Mesenchymal stem cell (in vitro differentiated cells and primary cell): ENCODE results near the gene OAS2.

Source experiments
- DNase-seq: peaks from one replicate; pipeline ENCODE4 v3.0.0-alpha.2; 2013
- H2AFZ ChIP-seq: one replicate; pipeline ENCODE4 v1.6.1; 2013; ENCODE audit warnings: low read depth, mild to moderate bottlenecking, control low read depth, inconsistent platforms, low read length, moderate library complexity
- H2AK5ac ChIP-seq: 2 replicates; pipeline ENCODE4 v1.6.1; 2013; ENCODE audit warnings: low read length, moderate library complexity, mild to moderate bottlenecking, inconsistent platforms; ENCODE audit not compliant: severe bottlenecking
- H2BK120ac ChIP-seq: one replicate; pipeline ENCODE4 v1.6.1; 2013; ENCODE audit warnings: low read depth, mild to moderate bottlenecking, inconsistent platforms, low read length, moderate library complexity
- H2BK12ac ChIP-seq, 2 experiments: one replicate each; pipeline ENCODE4 v1.6.1; 2013; ENCODE audit warnings: inconsistent platforms in 2 of 2, low read length in 2 of 2, mild to moderate bottlenecking in 2 of 2, moderate library complexity in 2 of 2, control low read depth in 1 of 2
- H2BK15ac ChIP-seq: one replicate; pipeline ENCODE4 v1.6.1; 2013; ENCODE audit warnings: mild to moderate bottlenecking, low read depth, inconsistent platforms; ENCODE audit not compliant: poor library complexity, severe bottlenecking
- H2BK5ac ChIP-seq: 2 replicates; pipeline ENCODE4 v1.6.1; 2013; ENCODE audit warnings: low read depth, mild to moderate bottlenecking, low read length, control low read depth, inconsistent platforms; ENCODE audit not compliant: poor library complexity, severe bottlenecking
- H3K14ac ChIP-seq, 2 experiments: one replicate each; pipeline ENCODE4 v1.6.1; 2013; ENCODE audit warnings: inconsistent platforms in 2 of 2, low read length in 2 of 2, control low read depth in 1 of 2, mild to moderate bottlenecking in 1 of 2, moderate library complexity in 1 of 2
- H3K18ac ChIP-seq, 2 experiments: one replicate each; pipeline ENCODE4 v1.6.1; 2013; ENCODE audit warnings: inconsistent platforms in 2 of 2, low read length in 2 of 2, control low read depth in 1 of 2, low read depth in 1 of 2, mild to moderate bottlenecking in 1 of 2
- H3K23ac ChIP-seq, 2 experiments: one replicate each; pipeline ENCODE4 v1.6.1; 2013; ENCODE audit warnings: inconsistent platforms in 2 of 2, low read length in 2 of 2, mild to moderate bottlenecking in 2 of 2, moderate library complexity in 2 of 2, control low read depth in 1 of 2
- H3K27ac ChIP-seq: 2 replicates; pipeline ENCODE4 v1.5.1; 2013; ENCODE audit warnings: mild to moderate bottlenecking, moderate library complexity, low read length, control low read depth, inconsistent platforms; ENCODE audit not compliant: poor library complexity, severe bottlenecking
- H3K27me3 ChIP-seq, 2 experiments: 2 replicates each; pipeline versions ENCODE4 v1.6.1 to v1.7.0; 2013; ENCODE audit warnings: low read length in 2 of 2, mild to moderate bottlenecking in 2 of 2, moderate library complexity in 2 of 2, control low read depth in 1 of 2, inconsistent platforms in 1 of 2; ENCODE audit not compliant: control insufficient read depth in 1 of 2, insufficient read depth in 1 of 2
- H3K36me3 ChIP-seq, 2 experiments: 2 replicates each; pipeline versions ENCODE4 v1.6.1 to v1.7.0; 2013; ENCODE audit warnings: low read length in 2 of 2, control low read depth in 1 of 2, inconsistent platforms in 1 of 2, low read depth in 1 of 2, mild to moderate bottlenecking in 1 of 2; ENCODE audit not compliant: insufficient read depth in 2 of 2, control insufficient read depth in 1 of 2
- H3K4ac ChIP-seq, 2 experiments: one replicate each; pipeline ENCODE4 v1.6.1; 2013; ENCODE audit warnings: inconsistent platforms in 2 of 2, low read length in 2 of 2, mild to moderate bottlenecking in 2 of 2, moderate library complexity in 2 of 2, control low read depth in 1 of 2, low read depth in 1 of 2
- H3K4me1 ChIP-seq: 2 replicates; pipeline ENCODE4 v1.6.1; 2013; ENCODE audit warnings: low read depth, low read length, control low read depth; ENCODE audit not compliant: control insufficient read depth, insufficient read depth
- H3K4me2 ChIP-seq: 2 replicates; pipeline ENCODE4 v1.6.1; 2013; ENCODE audit warnings: low read length, mild to moderate bottlenecking, inconsistent platforms; ENCODE audit not compliant: poor library complexity, severe bottlenecking
- H3K4me3 ChIP-seq, 2 experiments: 2 replicates each; pipeline versions ENCODE4 v1.5.1 to v1.7.0; 2013; ENCODE audit warnings: low read length in 2 of 2, mild to moderate bottlenecking in 2 of 2, control low read depth in 1 of 2, low read depth in 1 of 2; ENCODE audit not compliant: insufficient read depth in 1 of 2
- H3K79me1 ChIP-seq: replicated peaks from 2 replicates; pipeline ENCODE4 v1.6.1; 2013; ENCODE audit warnings: mild to moderate bottlenecking, control low read depth, low read length, inconsistent platforms; ENCODE audit not compliant: poor library complexity, severe bottlenecking
- H3K9ac ChIP-seq: 2 replicates; pipeline ENCODE4 v1.7.0; 2013; ENCODE audit warnings: mild to moderate bottlenecking, low read length, moderate library complexity
- H3K9me3 ChIP-seq: 2 replicates; pipeline ENCODE4 v1.7.0; 2013; ENCODE audit warnings: mild to moderate bottlenecking, low read length; ENCODE audit not compliant: control insufficient read depth
- H4K8ac ChIP-seq: one replicate; pipeline ENCODE4 v1.6.1; 2013; ENCODE audit warnings: inconsistent platforms, mild to moderate bottlenecking, low read length, moderate library complexity
- H4K91ac ChIP-seq: one replicate; pipeline ENCODE4 v1.6.1; 2013; ENCODE audit warnings: mild to moderate bottlenecking, low read length, inconsistent platforms
- WGBS: methylation state at CpG from one replicate; pipeline ENCODE4 v1.1.7; 2013; ENCODE audit warnings: mixed read lengths; 5-methylcytosine and 5-hydroxymethylcytosine counted together

The OAS2 gene

DNA sequence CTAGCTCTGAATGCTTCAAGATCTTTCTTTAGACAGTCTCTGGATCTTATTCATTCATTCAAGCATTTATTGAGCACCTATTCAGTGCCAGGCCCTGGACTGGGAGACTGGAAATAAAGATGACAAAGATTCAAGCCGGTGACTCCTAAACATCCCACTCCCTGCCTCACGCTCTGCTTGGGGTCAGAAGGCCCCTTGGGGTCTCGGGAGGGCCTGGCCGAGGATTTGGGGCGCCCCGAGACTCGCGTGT, 78.0 kb downstream of the OAS2 start:
- H3K18ac ChIP-seq, result no peak overlapping the region
- no peak overlapping the region for H3K14ac ChIP-seq
- H2BK120ac ChIP-seq, result no peak overlapping the region
- no peaks in the 10 kb centered on the region for H3K36me3 ChIP-seq
- no peak overlapping the region for H3K4ac ChIP-seq
- H2BK15ac ChIP-seq, result no peak overlapping the region
- no peak overlapping the region for H3K23ac ChIP-seq
- no peak overlapping the region for H3K9ac ChIP-seq
- no peak overlapping the region for H2BK12ac ChIP-seq
- no peak overlapping the region for H2BK5ac ChIP-seq
- H4K8ac ChIP-seq, result no peak overlapping the region
- H3K9me3 ChIP-seq, result no peaks in the 10 kb centered on the region
- no peak overlapping the region for H2AK5ac ChIP-seq
- WGBS, result 48% methylated on average over 3 of the region's 8 CpGs
- H3K27ac ChIP-seq, result no peak overlapping the region
- no peak overlapping the region for H4K91ac ChIP-seq
- peak overlapping the region; percentile 79 for H3K4me2 ChIP-seq
- DNase-seq, result no peak
- no peak overlapping the region for H2AFZ ChIP-seq
- H3K27me3 ChIP-seq, result peaks cover 79 to 93% of the 10 kb centered on the region in 2 experiments
- H3K4me1 ChIP-seq, result peaks cover 11% of the 10 kb centered on the region
- peak overlapping the region; percentile 31 to 59 for H3K4me3 ChIP-seq
- no peaks in the 10 kb centered on the region for H3K79me1 ChIP-seq

- Histone ChIP-seq H2AK5ac (no peak within 1 kb of the TSS), H3K23ac (no peak within 1 kb of the TSS), H3K27me3 (peaks cover 74 to 91% of the 10 kb centered on the region in 2 experiments), H2BK15ac (no peak within 1 kb of the TSS), H2BK5ac (no peak within 1 kb of the TSS), H2AFZ (no peak within 1 kb of the TSS), H2BK12ac (no peak within 1 kb of the TSS), H3K9me3 (no peaks in the 10 kb centered on the region), H3K27ac (no peak within 1 kb of the TSS), H4K91ac (no peak within 1 kb of the TSS), H3K4me1 (peaks cover 11% of the 10 kb centered on the region), H3K4me3 (peak within 1 kb of the TSS; percentile 31 to 59), H2BK120ac (no peak within 1 kb of the TSS), H3K18ac (no peak within 1 kb of the TSS), H3K9ac (peak within 1 kb of the TSS; percentile 26), H3K36me3 (no peaks in the 10 kb centered on the region), H3K4me2 (peak within 1 kb of the TSS; percentile 79), H4K8ac (no peak within 1 kb of the TSS), H3K4ac (no peak within 1 kb of the TSS), H3K79me1 (no peaks in the 10 kb centered on the region), H3K14ac (no peak within 1 kb of the TSS)
- 1% methylated on average over 57 of the region's 94 CpGs for WGBS
- no peak for DNase-seq
These were observed 78.5 kb downstream of the OAS2 start, which contains the start of gene DTX1 for GRCh38 chr12:113056631-113057488. DTX1 (plus strand) TSS chr12:113056730; CDS start chr12:113058193, 1,463 bp downstream.

DNA sequence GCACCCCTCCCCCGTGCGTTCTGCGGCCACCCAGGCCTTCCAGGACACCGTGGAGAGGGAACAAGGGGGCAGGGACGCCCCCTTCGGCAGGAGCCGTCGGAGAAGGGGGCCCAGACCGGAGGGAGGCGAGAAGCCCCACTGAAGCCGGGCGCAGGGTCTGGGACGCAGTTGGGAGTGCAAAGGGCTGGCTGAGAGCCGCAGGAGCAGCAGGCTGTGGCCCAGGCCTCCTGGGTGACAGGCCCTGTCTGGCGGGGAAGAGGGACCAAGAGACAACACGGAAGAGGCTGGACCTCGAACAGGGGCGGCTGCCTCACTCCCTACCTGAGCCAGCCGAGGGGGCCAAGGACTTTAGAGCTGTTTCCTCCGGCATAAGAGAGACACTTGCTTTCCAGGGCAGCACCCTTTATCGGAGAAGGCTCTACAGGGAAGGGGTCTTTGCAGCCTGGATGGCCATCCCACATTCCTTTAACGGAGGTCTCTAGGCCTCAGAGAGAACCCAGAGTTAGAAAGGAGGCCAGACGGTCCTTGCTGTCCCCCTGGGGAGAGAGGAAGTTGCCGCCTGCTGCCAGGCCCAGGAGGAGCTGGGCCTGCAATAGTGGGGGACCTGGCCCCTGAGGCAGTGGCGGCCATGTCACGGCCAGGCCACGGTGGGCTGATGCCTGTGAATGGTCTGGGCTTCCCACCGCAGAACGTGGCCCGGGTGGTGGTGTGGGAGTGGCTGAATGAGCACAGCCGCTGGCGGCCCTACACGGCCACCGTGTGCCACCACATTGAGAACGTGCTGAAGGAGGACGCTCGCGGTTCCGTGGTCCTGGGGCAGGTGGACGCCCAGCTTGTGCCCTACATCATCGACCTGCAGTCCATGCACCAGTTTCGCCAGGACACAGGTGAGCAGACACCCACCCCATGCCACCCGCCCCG, 79.5 kb downstream of the OAS2 start:
- H2AFZ ChIP-seq, result no peak overlapping the region
- H3K14ac ChIP-seq, result no peak overlapping the region
- H3K79me1 ChIP-seq, result no peaks in the 10 kb centered on the region
- H2BK5ac ChIP-seq, result no peak overlapping the region
- H3K4ac ChIP-seq, result no peak overlapping the region
- no peak for DNase-seq
- peaks cover 73 to 89% of the 10 kb centered on the region in 2 experiments for H3K27me3 ChIP-seq
- H4K8ac ChIP-seq, result no peak overlapping the region
- no peak overlapping the region for H3K4me2 ChIP-seq
- H3K4me3 ChIP-seq, result no peak overlapping the region
- H3K36me3 ChIP-seq, result no peaks in the 10 kb centered on the region
- peaks cover 16% of the 10 kb centered on the region for H3K4me1 ChIP-seq
- H3K23ac ChIP-seq, result no peak overlapping the region
- H3K9me3 ChIP-seq, result no peaks in the 10 kb centered on the region
- WGBS, result 57% methylated on average over 44 of the region's 44 CpGs
- no peak overlapping the region for H4K91ac ChIP-seq
- H3K9ac ChIP-seq, result no peak overlapping the region
- H2AK5ac ChIP-seq, result no peak overlapping the region
- H2BK15ac ChIP-seq, result no peak overlapping the region
- no peak overlapping the region for H3K18ac ChIP-seq
- H3K27ac ChIP-seq, result no peak overlapping the region
- no peak overlapping the region for H2BK12ac ChIP-seq
- no peak overlapping the region for H2BK120ac ChIP-seq

GRCh38 chr12:113058553-113058952, 80.2 kb downstream of the OAS2 start:
- H3K27ac ChIP-seq, result no peak overlapping the region
- WGBS, result 76% methylated on average over 1 of the region's 1 CpG
- no peak overlapping the region for H2BK12ac ChIP-seq
- no peak overlapping the region for H3K4me2 ChIP-seq
- no peaks in the 10 kb centered on the region for H3K36me3 ChIP-seq
- no peaks in the 10 kb centered on the region for H3K79me1 ChIP-seq
- no peak overlapping the region for H2AFZ ChIP-seq
- no peak for DNase-seq
- H2AK5ac ChIP-seq, result no peak overlapping the region
- H3K4me1 ChIP-seq, result peaks cover 22% of the 10 kb centered on the region
- H3K18ac ChIP-seq, result no peak overlapping the region
- H3K4ac ChIP-seq, result no peak overlapping the region
- H4K8ac ChIP-seq, result no peak overlapping the region
- no peak overlapping the region for H2BK15ac ChIP-seq
- H3K9me3 ChIP-seq, result no peaks in the 10 kb centered on the region
- no peak overlapping the region for H3K23ac ChIP-seq
- H3K4me3 ChIP-seq, result no peak overlapping the region
- H3K14ac ChIP-seq, result no peak overlapping the region
- H3K27me3 ChIP-seq, result peaks cover 76 to 89% of the 10 kb centered on the region in 2 experiments
- no peak overlapping the region for H4K91ac ChIP-seq
- no peak overlapping the region for H2BK120ac ChIP-seq
- no peak overlapping the region for H3K9ac ChIP-seq
- H2BK5ac ChIP-seq, result no peak overlapping the region
